ENCODE data around the gene SLC23A2. TPM values are rescaled to one million over a fixed set of nuclear protein-coding genes. Genes with fewer than 3 reads are reported as not detected.

The SLC23A2 gene
- total RNA-seq, 4 donors from 2014 or later = 9.6 to 17.0 (median 13.5) TPM

DNA sequence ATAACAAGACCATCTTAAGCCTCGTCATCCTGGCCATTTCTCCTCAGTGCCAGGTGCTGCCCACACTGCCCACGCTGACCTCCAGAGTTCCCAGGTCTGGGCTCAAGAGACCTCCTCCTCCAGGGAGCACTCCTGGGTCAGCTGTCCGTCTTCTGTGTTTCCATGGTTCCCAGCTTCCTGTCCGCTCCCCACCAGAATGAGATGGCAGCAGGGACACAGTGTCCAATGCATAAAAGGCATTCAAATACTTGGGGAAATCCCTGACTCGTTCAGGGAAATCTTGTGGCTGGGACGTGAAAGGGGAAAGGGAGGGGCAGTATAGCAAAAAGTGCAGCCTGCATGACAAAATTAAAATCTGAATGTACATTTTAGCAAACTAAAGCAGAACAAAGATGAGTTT, 54.3 kb downstream of the SLC23A2 start:
- TF ChIP-seq, protein P1, sequence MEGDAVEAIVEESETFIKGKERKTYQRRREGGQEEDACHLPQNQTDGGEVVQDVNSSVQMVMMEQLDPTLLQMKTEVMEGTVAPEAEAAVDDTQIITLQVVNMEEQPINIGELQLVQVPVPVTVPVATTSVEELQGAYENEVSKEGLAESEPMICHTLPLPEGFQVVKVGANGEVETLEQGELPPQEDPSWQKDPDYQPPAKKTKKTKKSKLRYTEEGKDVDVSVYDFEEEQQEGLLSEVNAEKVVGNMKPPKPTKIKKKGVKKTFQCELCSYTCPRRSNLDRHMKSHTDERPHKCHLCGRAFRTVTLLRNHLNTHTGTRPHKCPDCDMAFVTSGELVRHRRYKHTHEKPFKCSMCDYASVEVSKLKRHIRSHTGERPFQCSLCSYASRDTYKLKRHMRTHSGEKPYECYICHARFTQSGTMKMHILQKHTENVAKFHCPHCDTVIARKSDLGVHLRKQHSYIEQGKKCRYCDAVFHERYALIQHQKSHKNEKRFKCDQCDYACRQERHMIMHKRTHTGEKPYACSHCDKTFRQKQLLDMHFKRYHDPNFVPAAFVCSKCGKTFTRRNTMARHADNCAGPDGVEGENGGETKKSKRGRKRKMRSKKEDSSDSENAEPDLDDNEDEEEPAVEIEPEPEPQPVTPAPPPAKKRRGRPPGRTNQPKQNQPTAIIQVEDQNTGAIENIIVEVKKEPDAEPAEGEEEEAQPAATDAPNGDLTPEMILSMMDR (IDR thresholded peaks at IDR 0.05; ENCODE audit: low read depth) = no peak

DNA sequence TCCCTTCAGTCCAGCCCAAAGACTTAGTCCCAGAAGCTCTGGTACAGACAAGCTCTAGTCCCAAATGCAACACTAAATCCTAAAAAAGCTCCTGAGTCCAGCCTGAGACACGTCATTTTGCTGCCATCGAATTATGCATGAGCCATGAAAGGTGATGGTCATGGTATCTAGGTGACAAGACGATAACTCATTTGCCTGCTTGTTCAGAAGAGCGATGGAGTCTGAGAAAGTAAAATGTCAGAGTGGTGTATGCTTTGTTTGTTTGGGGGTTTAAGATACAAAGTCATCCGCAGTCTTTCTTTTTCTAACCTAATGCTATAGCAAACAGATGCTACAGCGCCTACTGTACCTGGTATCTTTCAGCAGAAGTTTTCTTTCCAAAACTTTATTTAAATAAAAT, 54.7 kb downstream of the SLC23A2 start:
- TF ChIP-seq, protein P1 (IDR thresholded peaks at IDR 0.05; ENCODE audit: low read depth) = no peak

DNA sequence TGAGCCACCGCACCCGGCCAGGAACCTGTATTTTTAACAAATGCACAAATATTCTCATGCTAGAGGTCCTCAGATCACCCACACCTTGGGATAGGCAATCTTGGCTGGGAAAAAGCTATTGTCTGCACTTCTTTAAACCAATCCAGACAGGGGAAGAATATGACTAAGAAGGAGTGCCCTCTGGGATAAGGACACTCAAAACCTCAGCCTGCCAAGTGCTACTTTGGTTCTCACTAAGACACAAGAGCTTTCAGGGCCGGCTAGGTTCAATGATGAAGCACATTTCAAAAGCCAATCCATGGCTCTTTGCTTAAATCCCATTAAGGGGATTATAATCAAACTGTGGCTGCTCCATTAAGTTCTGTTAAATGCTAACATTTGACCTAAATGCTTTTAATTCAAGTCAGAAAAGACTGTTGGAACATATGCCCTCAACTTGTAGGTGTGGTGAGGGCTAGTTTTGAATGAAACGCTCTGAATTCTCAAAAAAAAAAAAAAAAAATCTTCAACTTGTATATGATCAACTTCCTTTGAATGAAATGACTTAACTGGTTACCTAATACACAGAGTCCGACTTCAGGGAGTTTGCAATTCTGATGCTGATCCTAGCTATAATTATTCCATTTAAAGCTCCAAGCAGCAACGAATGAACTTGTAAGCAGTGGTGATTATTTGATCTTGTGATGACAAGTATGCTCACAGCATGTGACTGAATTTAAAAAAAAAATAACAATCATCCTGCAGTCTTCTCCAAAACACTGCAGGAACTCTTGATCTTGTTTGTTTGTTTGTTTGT, 56.6 kb downstream of the SLC23A2 start:
- TF ChIP-seq, protein P1 (IDR thresholded peaks at IDR 0.05; ENCODE audit: low read depth) = no peak

- TF ChIP-seq, protein P1 (IDR thresholded peaks at IDR 0.05; ENCODE audit: low read depth) = no peak
Measured at GRCh38 chr20:4942331-4942730, 59.0 kb downstream of the SLC23A2 start.

DNA sequence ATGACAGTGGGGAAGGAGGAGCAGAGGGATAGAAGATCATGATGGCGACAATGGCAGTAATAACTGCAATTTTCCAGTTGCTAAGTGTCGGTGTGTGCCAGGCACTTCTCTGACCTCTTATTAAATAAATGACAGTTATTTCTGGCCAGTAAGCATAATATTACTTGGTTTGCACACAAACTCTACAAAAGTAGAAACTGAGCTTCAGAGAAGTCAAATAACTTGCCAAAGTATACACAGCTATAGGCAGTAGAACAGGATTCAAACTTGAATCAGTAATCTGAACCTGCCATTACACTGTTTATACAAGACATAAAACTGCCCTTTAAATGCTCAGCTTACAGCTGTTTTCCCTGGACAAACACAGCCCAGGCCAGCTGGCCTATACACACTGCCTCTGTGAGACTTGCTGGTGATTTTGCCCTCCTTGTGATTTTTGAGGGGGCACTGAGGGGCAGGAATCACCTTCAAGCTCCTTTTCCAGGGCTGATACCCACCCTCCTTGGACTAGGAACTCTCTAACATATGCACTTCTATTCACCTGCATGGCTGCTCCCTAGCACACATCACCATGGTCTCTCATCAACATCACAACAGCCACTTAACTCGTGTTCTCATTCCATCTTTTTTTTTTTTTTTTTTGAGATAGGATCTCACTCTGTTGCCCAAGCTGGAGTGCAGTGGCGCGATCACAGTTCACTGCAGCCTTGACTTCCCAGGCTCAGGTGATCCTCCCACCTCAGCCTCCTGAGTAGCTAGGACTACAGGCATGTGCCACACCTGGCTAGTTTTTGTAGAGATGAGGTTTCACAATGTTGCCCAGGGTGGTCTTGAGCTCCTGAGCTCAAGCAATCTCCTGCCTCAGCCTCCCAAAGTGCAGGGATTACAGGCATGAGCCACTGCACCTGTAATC, 63.6 kb downstream of the SLC23A2 start:
- TF ChIP-seq, protein P1 (IDR thresholded peaks at IDR 0.05; ENCODE audit: low read depth) = no peak

DNA sequence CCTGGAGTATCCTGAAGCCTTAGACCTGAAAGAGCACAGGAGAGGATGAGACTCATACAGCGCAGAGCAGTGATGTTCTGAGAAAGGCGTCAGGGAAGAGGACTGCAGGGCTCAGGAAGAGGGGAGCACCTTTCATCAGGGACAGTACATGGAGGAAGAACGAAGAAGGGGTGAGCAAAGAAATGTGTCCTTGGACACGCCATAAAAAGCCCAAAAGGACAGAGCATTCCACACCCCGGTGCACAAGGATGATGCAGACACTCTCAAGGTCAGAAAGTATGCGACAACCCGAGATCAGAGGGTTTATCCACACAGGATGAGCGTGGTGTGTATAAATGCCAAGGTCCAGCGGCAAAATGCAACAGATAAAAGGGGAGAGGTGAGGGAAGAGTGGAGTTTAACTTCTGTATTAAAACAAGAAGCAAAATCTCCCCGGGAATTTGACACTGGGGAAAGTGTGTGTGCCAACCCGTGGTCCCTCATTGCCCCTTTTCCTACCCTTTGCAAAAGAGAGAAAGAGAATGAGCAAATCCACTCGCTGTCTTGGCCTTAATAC, 64.4 kb downstream of the SLC23A2 start:
- TF ChIP-seq, protein P1 (IDR thresholded peaks at IDR 0.05; ENCODE audit: low read depth) = no peak

- TF ChIP-seq, protein P1 (IDR thresholded peaks at IDR 0.05; ENCODE audit: low read depth) = no peak
Measured at GRCh38 chr20:4936392-4936850, 64.9 kb downstream of the SLC23A2 start.

Measured in subcutaneous adipose tissue (tissue), 4 donors.